ENCODE results near the gene EGFL7. TPM values are rescaled to one million over a fixed set of nuclear protein-coding genes. Genes with fewer than 3 reads are reported as not detected.

The EGFL7 gene
- total and polyA plus RNA-seq, 2 of the 8 experiments (the other 6 are each of a cell fraction or from before 2014, with no cell fraction given), result 37.8 to 53.4 TPM

DNA sequence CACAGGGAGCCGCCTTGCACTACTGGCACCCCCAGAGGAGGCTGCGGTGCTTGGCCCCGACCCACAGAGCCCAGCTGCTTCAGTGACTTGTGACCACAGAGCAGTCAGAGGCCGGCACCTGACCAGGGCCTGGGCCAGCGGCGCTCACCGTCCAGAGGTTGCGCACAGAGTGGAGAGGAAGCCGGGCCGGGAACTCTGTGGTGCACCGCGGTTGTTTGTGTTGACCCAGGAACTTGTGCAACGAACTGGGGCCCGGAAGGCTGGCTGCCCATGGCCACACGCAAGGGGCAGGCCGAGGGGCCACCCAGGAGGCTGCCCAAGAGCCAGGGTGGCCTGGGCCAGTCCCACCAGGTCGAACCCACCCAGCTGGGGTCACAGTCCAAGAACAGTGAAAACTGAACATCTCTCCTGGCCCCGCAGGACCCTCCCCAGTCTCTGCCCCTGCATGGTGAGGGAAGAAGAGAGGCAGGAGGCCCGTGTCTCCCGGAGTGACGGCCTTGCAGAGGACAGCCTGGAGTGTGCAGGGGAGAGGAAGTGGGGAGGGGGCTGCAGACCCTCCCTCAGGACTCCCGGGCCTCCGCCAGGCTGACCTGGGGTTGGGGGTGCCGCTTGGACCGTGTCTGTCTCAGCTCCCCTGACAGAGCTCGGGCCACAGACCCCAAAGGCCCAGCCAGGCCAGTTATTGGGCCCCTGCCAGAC is 42.8 kb upstream of the EGFL7 start:
- peak overlapping the region; percentile 75; the same call in 1 of the 2 replicates for H4K8ac ChIP-seq (ENCODE audit: extremely low read depth, insufficient read depth, low read length)
- 87% methylated on average over 21 of the region's 26 CpGs; no CpG with 5 or more reads in 1 of the 2 experiments for WGBS, 2 experiments (ENCODE audit: extremely low coverage in 1 of 2, insufficient coverage in 1 of 2, insufficient read length in 1 of 2, insufficient replicate concordance in 2 of 2, low coverage in 1 of 2, low lambda C conversion rate in 2 of 2, missing lambda C conversion rate in 1 of 2)
- no peak overlapping the region for H3K56ac ChIP-seq (replicated peaks; ENCODE audit: insufficient read length, low read depth, low read length)
- TF ChIP-seq RFX5 (IDR thresholded peaks at IDR 0.05; ENCODE audit: borderline replicate concordance, low read depth, low read length) (no peak), SRF (IDR thresholded peaks at IDR 0.05; ENCODE audit: low read depth, low read length) (no peak), POLR2AphosphoS5 (IDR thresholded peaks at IDR 0.05; ENCODE audit: low read depth, low read length) (no peak), CBX8 (IDR thresholded peaks at IDR 0.05; ENCODE audit: borderline replicate concordance, low read depth, low read length) (no peak), BACH1 (IDR thresholded peaks at IDR 0.05; ENCODE audit: low read length) (no peak), CHD1 (IDR thresholded peaks at IDR 0.05; ENCODE audit: low read depth, low read length) (no peak), SAP30 (IDR thresholded peaks at IDR 0.05; ENCODE audit: insufficient read depth, insufficient replicate concordance, low read length) (no peak), SIRT6 (IDR thresholded peaks at IDR 0.05; ENCODE audit: low read length) (no peak)
- TF ChIP-seq, protein P1, sequence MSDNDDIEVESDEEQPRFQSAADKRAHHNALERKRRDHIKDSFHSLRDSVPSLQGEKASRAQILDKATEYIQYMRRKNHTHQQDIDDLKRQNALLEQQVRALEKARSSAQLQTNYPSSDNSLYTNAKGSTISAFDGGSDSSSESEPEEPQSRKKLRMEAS (IDR thresholded peaks at IDR 0.05), result no peak
- no peak overlapping the region for H3K27ac ChIP-seq (ENCODE audit: low read depth, low read length)
- FAIRE-seq (no peak), DNase-seq (ENCODE audit: low read depth in 1 of 2, low spot score in 2 of 2) (peak in 1 of 2 experiments; percentile 45)
- no peak overlapping the region for H3K4me3 ChIP-seq (ENCODE audit: extremely low read depth in 1 of 4, insufficient read depth in 2 of 4, low read depth in 3 of 4, low read length in 4 of 4)
- H3K14ac ChIP-seq (ENCODE audit: insufficient read length), result no peak overlapping the region
- H2BK5ac ChIP-seq (ENCODE audit: low read depth, low read length), result no peak overlapping the region
- H4K91ac ChIP-seq (replicated peaks; ENCODE audit: insufficient read length, low read length), result no peak overlapping the region
- CTCF ChIA-PET (ENCODE audit: partially characterized antibody), result interaction anchor here (0.7 to 3.0 kb wide), 4 partner anchors 10 to 52 kb away, joined by 3 to 9 read pairs (median 4); no protein-coding TSS in a partner anchor
- POLR2A ChIA-PET (ENCODE audit: partially characterized antibody), result interaction anchor here (0.9 to 1.1 kb wide), 2 partner anchors 10 to 14 kb away, joined by 4 read pairs; no protein-coding TSS in a partner anchor
- no peaks in the 10 kb centered on the region for H3K23me2 ChIP-seq (ENCODE audit: low read depth, low read length)
- no peak overlapping the region for H3K9ac ChIP-seq (replicated peaks in 1 of 4; ENCODE audit: extremely low read depth in 1 of 4, low read depth in 3 of 4, low read length in 3 of 4)
- no peak overlapping the region for H3K4ac ChIP-seq (replicated peaks; ENCODE audit: insufficient read length, low read depth, low read length)
- no peaks in the 10 kb centered on the region for H3K36me3 ChIP-seq (ENCODE audit: control insufficient read depth in 2 of 4, insufficient read depth in 4 of 4, low read length in 3 of 4)
- H3K79me1 ChIP-seq (ENCODE audit: low read depth, low read length), result no peaks in the 10 kb centered on the region
- H3K23ac ChIP-seq (ENCODE audit: insufficient read length), result no peak overlapping the region
- H2AFZ ChIP-seq (ENCODE audit: low read length), result no peak overlapping the region
- H2BK12ac ChIP-seq (ENCODE audit: low read depth, low read length), result no peak overlapping the region; the same call in 1 of the 2 replicates
- H2BK120ac ChIP-seq (replicated peaks; ENCODE audit: low read depth, low read length), result no peak overlapping the region
- H3K18ac ChIP-seq (ENCODE audit: extremely low read depth, low read length), result no peak overlapping the region; the same call in 1 of the 2 replicates
- no peaks in the 10 kb centered on the region for H3K27me3 ChIP-seq (replicated peaks in 1 of 4; ENCODE audit: control insufficient read depth in 3 of 4, extremely low read depth in 1 of 4, insufficient read depth in 3 of 4, low read length in 3 of 4)
- H4K5ac ChIP-seq (ENCODE audit: insufficient read length, low read depth, low read length), result no peak overlapping the region
- no peaks in the 10 kb centered on the region for H4K20me1 ChIP-seq (replicated peaks in 1 of 2; ENCODE audit: control insufficient read depth in 1 of 2, insufficient read depth in 2 of 2, low read length in 2 of 2)
- H2BK20ac ChIP-seq (ENCODE audit: low read length), result no peak overlapping the region
- no peak overlapping the region for H3K4me2 ChIP-seq (ENCODE audit: insufficient read depth in 1 of 2, low read depth in 2 of 2, low read length in 2 of 2)
- no peak overlapping the region; the same call in 1 of the 2 replicates for H2AK5ac ChIP-seq (ENCODE audit: low read depth, low read length)
- no peak overlapping the region for H2BK15ac ChIP-seq (ENCODE audit: low read length)
- no peaks in the 10 kb centered on the region for H3K9me3 ChIP-seq (ENCODE audit: insufficient read depth in 2 of 2, low read depth in 1 of 2, low read length in 1 of 2)
- peaks cover 0 to 4% (median under 1%) of the 10 kb centered on the region in 4 experiments; a peak in 5 of 7 replicates for H3K4me1 ChIP-seq (replicated peaks in 1 of 4; ENCODE audit: control insufficient read depth in 3 of 4, insufficient read depth in 4 of 4, low read length in 3 of 4)
- H3K79me2 ChIP-seq (ENCODE audit: control insufficient read depth in 1 of 2, insufficient read depth in 2 of 2, low read length in 2 of 2), result no peaks in the 10 kb centered on the region
